ENCODE results near the gene VCAN. TPM values are rescaled to one million over a fixed set of nuclear protein-coding genes. Genes with fewer than 3 reads are reported as not detected.

The VCAN gene
- polyA plus RNA-seq, 1 experiment = 38.0 TPM

- Histone ChIP-seq H3K4me3 (ENCODE audit: low read depth, low read length) (no peak overlapping the region), H3K27me3 (ENCODE audit: control insufficient read depth, insufficient read depth, low read length) (no peaks in the 10 kb centered on the region), H3K36me3 (ENCODE audit: control insufficient read depth, insufficient read depth, low read length) (no peaks in the 10 kb centered on the region)
- POLR2A ChIA-PET = no interaction called here
- no peak for TF ChIP-seq CTCF (IDR thresholded peaks at IDR 0.05; ENCODE audit: insufficient read depth, low read depth, low read length)
- DNase-seq (ENCODE audit: low read depth) = no peak
- CTCF ChIA-PET = interaction anchor here (0.6 to 3.2 kb wide), 9 partner anchors 9 to 1212 kb away, joined by 3 to 14 read pairs (median 4); no protein-coding TSS in a partner anchor
These were observed 90.6 kb downstream of the VCAN start for GRCh38 chr5:83562071-83562606.

GRCh38 chr5:83562791-83563557, 91.4 kb downstream of the VCAN start:
- TF ChIP-seq CTCF (IDR thresholded peaks at IDR 0.05; ENCODE audit: insufficient read depth, low read depth, low read length) = no peak
- Histone ChIP-seq H3K4me3 (ENCODE audit: low read depth, low read length) (no peak overlapping the region), H3K27me3 (ENCODE audit: control insufficient read depth, insufficient read depth, low read length) (no peaks in the 10 kb centered on the region), H3K36me3 (ENCODE audit: control insufficient read depth, insufficient read depth, low read length) (no peaks in the 10 kb centered on the region)
- no peak for DNase-seq (ENCODE audit: low read depth)
- ChIA-PET POLR2A (no interaction called here), CTCF (interaction anchor here (0.6 to 3.2 kb wide), 7 partner anchors 9 to 1212 kb away, joined by 4 to 14 read pairs (median 5); no protein-coding TSS in a partner anchor)

GRCh38 chr5:83563631-83564030, 92.1 kb downstream of the VCAN start:
- CTCF ChIA-PET = interaction anchor here (1.3 to 3.2 kb wide), 5 partner anchors 10 to 1213 kb away, joined by 3 to 14 read pairs (median 6); no protein-coding TSS in a partner anchor
- Histone ChIP-seq H3K36me3 (ENCODE audit: control insufficient read depth, insufficient read depth, low read length) (no peaks in the 10 kb centered on the region), H3K27me3 (ENCODE audit: control insufficient read depth, insufficient read depth, low read length) (no peaks in the 10 kb centered on the region), H3K4me3 (ENCODE audit: low read depth, low read length) (no peak overlapping the region)
- no peak for DNase-seq (ENCODE audit: low read depth)
- no peak for TF ChIP-seq CTCF (IDR thresholded peaks at IDR 0.05; ENCODE audit: insufficient read depth, low read depth, low read length)
- POLR2A ChIA-PET = no interaction called here

GRCh38 chr5:83564069-83564749, 92.7 kb downstream of the VCAN start:
- POLR2A ChIA-PET = no interaction called here
- peak; percentile 40 for TF ChIP-seq CTCF (IDR thresholded peaks at IDR 0.05; ENCODE audit: insufficient read depth, low read depth, low read length)

GRCh38 chr5:83567741-83568140, 96.2 kb downstream of the VCAN start:
- no peak overlapping the region for H3K4me3 ChIP-seq (ENCODE audit: low read depth, low read length)
- H3K36me3 ChIP-seq (ENCODE audit: control insufficient read depth, insufficient read depth, low read length) = no peaks in the 10 kb centered on the region
- POLR2A ChIA-PET = no interaction called here
- no peak for TF ChIP-seq CTCF (IDR thresholded peaks at IDR 0.05; ENCODE audit: insufficient read depth, low read depth, low read length)
- CTCF ChIA-PET = interaction anchor here (1.0 kb wide), 1 partner anchor 926 kb away, joined by 3 read pairs; no protein-coding TSS in a partner anchor
- H3K27me3 ChIP-seq (ENCODE audit: control insufficient read depth, insufficient read depth, low read length) = no peaks in the 10 kb centered on the region
- DNase-seq (ENCODE audit: low read depth) = no peak

More at GRCh38 chr5:83564069-83564749, 92.7 kb downstream of the VCAN start:
- H3K27me3 ChIP-seq (ENCODE audit: control insufficient read depth, insufficient read depth, low read length) = no peaks in the 10 kb centered on the region
- H3K36me3 ChIP-seq (ENCODE audit: control insufficient read depth, insufficient read depth, low read length) = no peaks in the 10 kb centered on the region
- no peak overlapping the region for H3K4me3 ChIP-seq (ENCODE audit: low read depth, low read length)
- DNase-seq (ENCODE audit: low read depth) = no peak
- CTCF ChIA-PET = interaction anchor here (0.8 to 2.9 kb wide), 6 partner anchors 11 to 1214 kb away, joined by 3 to 14 read pairs (median 4); no protein-coding TSS in a partner anchor
